Measurements from ENCODE around the gene CSTB. TPM values are rescaled to one million over a fixed set of nuclear protein-coding genes. Genes with fewer than 3 reads are reported as not detected.

The CSTB gene
- total and polyA plus RNA-seq, 8 donors = 7.4 to 35.6 (median 14.1) TPM

DNA sequence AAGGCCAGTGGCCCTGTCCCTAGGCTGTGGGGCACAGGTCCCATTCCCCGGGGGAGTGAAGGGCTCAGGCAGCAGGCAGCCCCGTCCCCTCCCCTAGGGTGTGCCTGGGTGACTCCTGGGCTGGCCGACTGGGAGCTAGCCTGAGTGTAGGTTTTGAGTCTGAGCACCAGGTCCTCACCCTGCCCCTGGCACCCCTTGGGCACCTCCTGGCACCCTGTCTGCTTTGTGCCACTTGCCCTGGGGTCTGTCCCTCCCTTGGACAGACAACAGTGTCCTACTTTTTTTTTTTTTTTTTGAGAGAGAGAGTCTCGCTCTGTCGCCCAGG, 37.5 kb upstream of the CSTB start:
- Histone ChIP-seq H3K4me3 (no peak overlapping the region), H3K27ac (no peak overlapping the region), H3K4me1 (peaks cover 0 to 4% (median 0%) of the 10 kb centered on the region in 3 donors), H3K9me3 (no peaks in the 10 kb centered on the region), H3K27me3 (no peaks in the 10 kb centered on the region), H3K36me3 (no peaks in the 10 kb centered on the region)
- no peak for TF ChIP-seq CTCF (IDR thresholded peaks at IDR 0.05)
- intact Hi-C loops (cut with DNase I) = loop anchor here in 1 of 3 donors (5.0 to 10.0 kb wide), 2 partner anchors 131 to 164 kb away; no protein-coding TSS in a partner anchor
- FAIRE-seq = no peak
- 85 to 87% methylated on average over 5 of the region's 5 CpGs for WGBS, 2 donors
- peak in 1 of 6 donors; percentile 66 for DNase-seq
- ATAC-seq = no peak

DNA sequence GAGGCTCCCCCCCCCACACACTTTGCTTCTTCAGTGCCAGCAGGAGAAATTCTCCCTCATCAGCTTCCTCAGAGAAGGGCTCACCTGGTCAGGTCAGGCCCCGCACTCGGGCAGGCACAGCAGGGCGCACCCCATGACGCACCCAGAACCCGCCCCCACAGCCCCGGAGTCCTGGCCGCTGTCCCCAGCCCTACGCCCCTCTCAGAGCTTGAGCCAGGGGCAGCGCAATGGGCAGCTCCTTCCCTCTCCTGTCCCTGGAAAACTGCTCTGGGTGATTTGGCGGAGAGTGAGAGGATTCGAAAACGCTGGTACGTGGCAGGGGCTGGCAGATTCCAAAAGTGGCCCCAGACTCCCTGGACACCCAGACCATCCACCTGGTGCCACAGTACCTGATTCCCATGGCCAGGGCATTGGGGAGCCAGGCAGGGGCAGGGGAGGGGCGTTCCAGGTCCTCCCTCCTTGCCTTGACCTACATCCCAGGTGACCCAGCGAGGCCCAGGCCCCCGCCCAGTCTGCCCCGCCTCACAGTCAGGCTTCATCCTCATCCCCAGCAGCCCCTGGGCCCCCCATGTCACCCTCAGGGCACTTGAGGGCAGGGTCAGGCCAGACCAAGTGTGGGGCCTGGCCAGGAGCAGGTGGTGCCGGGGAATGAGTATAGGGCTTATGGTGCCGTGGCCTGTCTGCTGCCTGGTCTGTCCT, 37.0 kb upstream of the CSTB start:
- WGBS, 2 donors = 86 to 89% methylated on average over 19 of the region's 19 CpGs
- Histone ChIP-seq H3K9me3 (no peaks in the 10 kb centered on the region), H3K4me1 (peaks cover 0 to 4% (median 0%) of the 10 kb centered on the region in 3 donors), H3K36me3 (no peaks in the 10 kb centered on the region), H3K27me3 (no peaks in the 10 kb centered on the region), H3K27ac (no peak overlapping the region), H3K4me3 (no peak overlapping the region)
- DNase-seq = peak in 1 of 6 donors; percentile 73
- intact Hi-C loops (cut with DNase I) = loop anchor here in 1 of 3 donors (5.0 to 10.0 kb wide), 2 partner anchors 132 to 164 kb away; no protein-coding TSS in a partner anchor
- FAIRE-seq = no peak
- TF ChIP-seq CTCF (IDR thresholded peaks at IDR 0.05) = no peak
- no peak for ATAC-seq

GRCh38 chr21:43812139-43812821, 36.2 kb upstream of the CSTB start:
- intact Hi-C loops (cut with DNase I) = loop anchor here in 1 of 3 donors (5.0 to 10.0 kb wide), 2 partner anchors 133 to 165 kb away; no protein-coding TSS in a partner anchor
- 64 to 73% methylated on average over 27 of the region's 27 CpGs for WGBS, 2 donors
- no peak for ATAC-seq
- TF ChIP-seq CTCF (IDR thresholded peaks at IDR 0.05) = no peak
- Histone ChIP-seq H3K27ac (no peak overlapping the region), H3K27me3 (no peaks in the 10 kb centered on the region), H3K4me3 (peak overlapping the region in 1 of 4 donors; percentile 7), H3K36me3 (no peaks in the 10 kb centered on the region), H3K4me1 (peaks cover 0 to 4% (median 0%) of the 10 kb centered on the region in 3 donors), H3K9me3 (no peaks in the 10 kb centered on the region)
- FAIRE-seq = no peak
- DNase-seq = peak in 1 of 6 donors; percentile 57

DNA sequence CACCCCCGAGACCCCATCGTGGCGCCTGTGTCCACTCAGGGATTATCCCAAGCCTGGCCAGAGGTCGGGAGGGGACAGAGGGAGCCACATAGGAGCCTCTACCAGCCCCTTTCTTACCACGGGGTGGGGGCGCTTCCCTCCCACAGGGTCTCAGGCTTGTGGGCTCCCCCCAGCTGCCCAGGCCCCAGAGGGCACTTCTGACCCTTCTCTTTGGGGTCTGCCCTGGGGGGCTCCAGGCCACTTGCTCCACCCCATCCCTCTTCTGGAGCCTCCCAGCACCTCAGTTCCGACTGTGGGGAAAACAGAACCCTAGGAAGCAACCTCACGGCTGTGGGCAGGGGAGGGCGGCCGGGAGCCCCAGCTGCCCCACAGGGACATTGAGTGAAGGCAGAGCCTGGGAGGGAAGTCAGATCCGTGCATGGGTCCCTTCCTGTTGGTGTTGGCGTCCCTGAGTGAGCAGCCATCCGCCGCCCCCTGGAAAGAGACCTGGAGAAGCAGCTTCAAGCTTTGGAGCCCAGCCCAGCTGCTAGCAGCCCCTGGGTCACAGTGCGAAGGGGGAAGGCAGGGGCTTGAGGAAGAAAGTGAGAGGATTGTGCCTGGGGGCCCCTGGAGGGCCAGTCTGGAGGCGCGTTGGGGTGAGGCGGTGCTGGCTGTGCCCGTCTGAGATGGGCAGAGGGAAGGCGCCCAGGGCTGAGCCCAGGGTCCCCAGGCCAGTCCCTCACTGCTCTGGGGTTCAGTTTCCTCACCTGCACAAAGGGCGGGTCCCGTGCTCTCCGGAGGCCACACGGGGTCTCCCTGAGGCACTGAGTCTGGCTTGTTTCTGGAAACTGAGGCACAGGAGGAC, 35.4 kb upstream of the CSTB start:
- intact Hi-C loops (cut with DNase I) = loop anchor here in 1 of 3 donors (5.0 to 10.0 kb wide), 2 partner anchors 133 to 166 kb away; no protein-coding TSS in a partner anchor
- peak overlapping the region in 1 of 4 donors; percentile 7 for H3K4me3 ChIP-seq
- WGBS, 2 donors = 68 to 77% methylated on average over 24 of the region's 24 CpGs
- DNase-seq = peak in 1 of 6 donors; percentile 72
- TF ChIP-seq CTCF (IDR thresholded peaks at IDR 0.05) = no peak
- H3K9me3 ChIP-seq = no peaks in the 10 kb centered on the region
- H3K27ac ChIP-seq = no peak overlapping the region
- H3K36me3 ChIP-seq = no peaks in the 10 kb centered on the region
- ATAC-seq = no peak
- no peak for FAIRE-seq
- peaks cover 0 to 4% (median 0%) of the 10 kb centered on the region in 3 donors for H3K4me1 ChIP-seq
- H3K27me3 ChIP-seq = no peaks in the 10 kb centered on the region
